ENCODE results near the gene NTRK2. TPM values are rescaled to one million over a fixed set of nuclear protein-coding genes. Genes with fewer than 3 reads are reported as not detected.

Gene NTRK2
- polyA plus RNA-seq, 3 donors: 7.0 to 11.7 (median 11.1) TPM

DNA sequence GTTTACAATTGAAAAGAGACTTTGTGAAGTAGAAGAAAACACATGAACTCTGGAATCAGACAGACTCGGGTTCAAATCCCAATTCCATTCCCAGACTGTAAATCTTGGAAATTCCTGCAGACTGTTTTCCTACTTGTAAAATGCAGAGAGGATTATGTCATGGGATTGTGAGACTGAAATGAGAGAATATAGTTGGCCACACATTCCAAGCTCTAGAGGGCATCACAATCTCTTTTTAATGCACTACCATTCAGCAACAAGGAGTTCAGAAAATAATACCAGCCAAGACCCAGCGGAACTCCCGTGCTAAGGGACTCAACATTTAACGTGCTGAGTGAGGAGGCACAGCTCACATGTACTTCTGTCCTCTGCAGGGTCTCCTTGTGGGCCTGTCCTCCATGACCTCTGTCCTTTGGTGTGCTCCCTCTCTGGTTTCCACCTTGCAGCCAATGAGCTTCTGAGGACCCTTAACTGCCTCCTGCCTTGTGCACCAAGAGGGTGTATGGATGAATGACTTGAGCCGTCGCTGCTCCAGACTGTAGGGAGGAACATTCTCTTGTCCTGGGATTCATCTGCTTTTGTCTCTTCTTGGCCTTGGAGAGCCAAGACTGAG lies 263.5 kb downstream of the NTRK2 start:
- H3K27ac ChIP-seq (ENCODE audit: low read depth, low read length): no peak overlapping the region
- WGBS, 3 donors: 81 to 86% (median 83%) methylated on average over 6 of the region's 6 CpGs

DNA sequence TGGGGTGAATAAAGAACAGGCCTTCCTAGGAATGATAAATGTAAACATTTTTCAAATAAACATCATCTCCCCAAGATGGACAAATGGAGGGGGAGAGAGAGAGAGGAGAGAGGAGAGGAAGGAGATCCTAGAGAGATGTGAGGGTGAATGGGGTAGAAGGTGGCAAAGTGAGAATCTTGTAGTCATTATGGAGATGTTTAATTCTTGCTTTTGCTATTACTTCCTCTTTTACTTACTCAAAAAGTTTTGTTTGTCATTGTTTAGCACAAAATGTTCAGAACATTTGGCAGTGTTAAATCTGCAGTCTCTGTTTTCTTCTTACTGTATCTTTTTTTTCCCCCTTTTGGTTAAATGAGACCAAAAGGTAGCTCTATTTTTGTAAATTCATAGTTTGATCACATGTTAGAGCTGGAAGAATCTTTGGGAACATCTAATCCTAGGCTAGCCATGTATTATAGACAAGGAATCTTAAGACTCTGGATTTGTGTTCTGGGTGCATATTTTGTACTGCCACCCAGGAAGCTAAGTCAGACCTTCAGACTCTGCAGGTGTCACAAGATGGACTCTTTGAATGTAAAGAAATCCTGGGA lies 266.1 kb downstream of the NTRK2 start:
- H3K27ac ChIP-seq (ENCODE audit: low read depth, low read length): no peak overlapping the region

DNA sequence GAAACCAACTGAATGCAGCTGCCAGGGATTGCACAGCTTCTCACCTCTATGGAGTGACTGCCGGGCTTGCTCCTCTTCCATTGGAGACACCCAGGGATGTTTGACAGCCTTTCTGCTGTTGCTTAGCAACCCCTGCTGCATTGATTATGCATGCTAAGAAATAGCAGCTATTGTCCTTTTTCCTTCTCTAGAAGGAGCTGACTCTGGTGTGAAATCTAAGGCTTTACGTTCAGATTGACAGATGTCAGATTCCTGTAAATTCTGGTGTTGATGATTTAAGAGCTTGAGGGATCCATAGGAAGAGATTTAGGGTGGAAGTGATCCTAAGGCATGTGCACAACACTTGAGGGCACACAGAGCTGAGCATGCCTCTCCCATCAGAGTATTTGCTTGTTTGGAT lies 267.7 kb downstream of the NTRK2 start:
- 82 to 93% (median 91%) methylated on average over 2 of the region's 2 CpGs for WGBS, 3 donors
- H3K27ac ChIP-seq (ENCODE audit: low read depth, low read length): no peak overlapping the region

DNA sequence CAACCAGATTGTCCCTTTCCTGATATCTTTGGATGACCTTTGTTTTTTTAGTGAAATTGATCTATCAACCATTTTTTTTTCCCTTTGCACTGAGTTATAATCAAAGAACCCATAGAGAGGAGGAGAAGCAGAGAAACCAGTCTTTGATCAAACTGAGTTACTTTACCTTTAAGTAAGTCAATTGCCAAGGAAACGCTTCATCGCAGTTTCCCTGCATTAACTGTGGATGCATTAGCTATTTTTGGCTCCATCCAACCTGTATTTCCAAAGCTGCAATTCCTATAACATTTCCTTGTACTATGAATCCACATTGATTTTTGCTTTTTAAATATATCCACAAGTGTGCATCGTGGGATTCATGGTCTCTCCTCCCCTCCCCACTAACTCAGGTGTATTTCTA lies 268.1 kb downstream of the NTRK2 start:
- WGBS, 3 donors: 39 to 77% (median 76%) methylated on average over 3 of the region's 3 CpGs
- no peak overlapping the region for H3K27ac ChIP-seq (ENCODE audit: low read depth, low read length)

DNA sequence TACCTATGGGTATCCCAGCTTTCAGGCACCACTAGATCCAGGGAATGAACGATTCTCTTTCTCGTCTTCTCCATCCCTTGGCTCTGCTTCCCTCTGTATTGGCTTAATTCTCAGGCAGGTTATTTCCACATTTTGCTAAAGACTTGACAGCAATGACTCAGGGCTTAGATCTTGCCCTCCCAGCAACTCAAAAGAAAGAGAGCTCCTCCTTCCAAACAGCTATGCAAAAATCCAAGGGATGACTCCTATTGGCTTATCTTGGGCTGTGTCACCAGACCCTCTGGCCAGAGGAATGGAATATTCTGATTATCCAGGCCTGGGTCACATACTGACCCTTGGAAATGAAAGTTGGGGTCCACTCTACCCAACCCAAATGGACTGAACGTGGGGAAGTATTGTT lies 270.2 kb downstream of the NTRK2 start:
- H3K27ac ChIP-seq (ENCODE audit: low read depth, low read length): no peak overlapping the region
- 83 to 86% (median 84%) methylated on average over 3 of the region's 3 CpGs for WGBS, 3 donors

DNA sequence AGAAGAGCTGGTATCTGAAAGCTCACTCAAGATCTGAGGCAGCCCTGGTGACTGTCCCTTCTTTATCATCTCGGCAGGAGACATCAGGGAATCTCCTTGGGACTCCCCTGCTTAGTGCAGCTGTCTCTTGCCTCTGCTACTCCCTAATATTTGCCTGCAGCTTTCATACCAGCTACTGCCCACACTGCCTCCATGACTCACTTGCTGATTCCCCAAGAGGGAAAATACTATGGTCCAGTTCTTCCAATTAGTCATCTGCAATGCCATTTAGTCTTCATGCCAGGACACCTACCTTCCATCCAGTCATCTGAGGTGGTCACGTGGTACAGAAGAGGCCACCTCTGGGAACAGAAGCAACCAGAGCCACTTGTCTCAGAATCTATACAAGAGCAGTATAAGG lies 270.8 kb downstream of the NTRK2 start:
- 63 to 86% (median 76%) methylated on average over 2 of the region's 2 CpGs for WGBS, 3 donors
- no peak overlapping the region for H3K27ac ChIP-seq (ENCODE audit: low read depth, low read length)

DNA sequence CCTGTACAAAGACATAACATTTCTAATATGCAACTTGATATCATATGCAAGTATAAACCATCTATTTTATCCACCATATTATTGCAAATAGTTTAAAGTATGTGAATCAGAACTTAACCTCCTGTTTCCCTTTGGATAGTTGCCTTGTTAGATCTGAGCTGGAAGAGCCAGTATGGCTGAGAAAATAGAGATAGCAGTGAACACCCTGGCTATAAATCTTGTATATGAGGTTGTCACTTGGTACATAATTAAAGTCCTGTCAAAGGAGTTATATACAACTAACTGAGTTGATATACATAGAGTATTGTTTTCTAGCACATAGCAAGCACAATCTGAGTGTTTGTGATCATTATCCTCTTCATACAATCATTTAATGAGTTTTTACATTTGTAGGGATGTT lies 272.3 kb downstream of the NTRK2 start:
- H3K27ac ChIP-seq (ENCODE audit: low read depth, low read length): no peak overlapping the region

DNA sequence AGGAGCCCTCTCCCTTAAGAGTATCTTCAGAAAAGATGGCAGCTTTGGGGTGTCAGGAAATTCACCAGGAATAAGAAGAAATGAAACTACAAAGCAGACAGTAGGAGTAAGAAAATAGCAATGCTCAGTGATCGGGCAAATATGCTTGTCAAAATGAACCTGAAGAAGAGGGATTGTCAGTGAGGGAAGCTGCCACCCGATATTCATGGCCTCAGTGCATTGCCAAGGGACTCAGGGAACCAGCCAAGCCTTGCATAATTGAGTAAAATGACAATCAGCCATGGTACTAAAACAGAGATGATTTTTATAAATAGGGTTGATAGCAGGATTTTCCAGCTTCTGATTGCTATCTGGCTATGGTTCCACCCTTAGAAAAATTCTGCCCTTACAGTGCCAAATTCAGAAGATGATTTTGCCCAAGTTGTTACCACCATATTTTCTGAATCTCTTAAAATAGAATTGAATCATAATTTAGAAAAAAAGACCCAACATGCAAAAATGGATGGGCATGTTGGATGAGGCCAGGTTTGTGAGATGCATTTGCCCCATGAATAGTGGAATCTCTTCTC lies 274.0 kb downstream of the NTRK2 start:
- WGBS, 3 donors: 71 to 79% (median 77%) methylated on average over 2 of the region's 2 CpGs
- no peak overlapping the region for H3K27ac ChIP-seq (ENCODE audit: low read depth, low read length)

DNA sequence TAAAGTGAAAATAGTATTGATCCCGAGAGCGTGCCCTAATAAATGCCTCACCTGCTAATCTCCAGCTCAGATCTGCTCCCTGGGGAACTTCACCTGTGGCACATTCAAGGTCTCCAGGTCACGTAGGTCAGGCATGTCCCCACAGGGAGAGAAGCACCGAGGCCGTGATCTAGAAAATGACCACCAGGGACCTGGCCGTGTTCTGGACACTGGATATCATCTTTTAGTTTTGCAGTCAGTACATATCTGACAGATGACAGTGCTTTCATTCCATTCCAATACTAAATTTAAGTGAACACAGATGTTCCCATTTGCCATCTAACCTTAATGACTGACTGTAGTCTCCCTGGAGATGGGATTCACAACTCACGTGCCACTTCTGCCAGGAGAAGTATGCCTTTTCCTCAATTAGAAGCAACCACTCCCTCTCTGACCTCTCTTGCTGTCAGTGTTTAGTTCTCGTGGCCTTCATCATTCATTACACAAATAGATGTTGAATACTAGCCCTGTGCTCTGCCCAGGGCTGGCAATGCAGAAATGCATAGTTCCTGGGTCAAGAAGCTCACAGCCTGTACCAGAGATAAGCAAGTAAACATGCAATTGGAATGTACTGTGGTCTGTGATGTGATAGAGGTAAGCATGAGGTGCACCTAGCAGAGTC lies 276.5 kb downstream of the NTRK2 start:
- no peak overlapping the region for H3K27ac ChIP-seq (ENCODE audit: low read depth, low read length)
- WGBS, 3 donors: 53 to 84% (median 75%) methylated on average over 8 of the region's 8 CpGs

DNA sequence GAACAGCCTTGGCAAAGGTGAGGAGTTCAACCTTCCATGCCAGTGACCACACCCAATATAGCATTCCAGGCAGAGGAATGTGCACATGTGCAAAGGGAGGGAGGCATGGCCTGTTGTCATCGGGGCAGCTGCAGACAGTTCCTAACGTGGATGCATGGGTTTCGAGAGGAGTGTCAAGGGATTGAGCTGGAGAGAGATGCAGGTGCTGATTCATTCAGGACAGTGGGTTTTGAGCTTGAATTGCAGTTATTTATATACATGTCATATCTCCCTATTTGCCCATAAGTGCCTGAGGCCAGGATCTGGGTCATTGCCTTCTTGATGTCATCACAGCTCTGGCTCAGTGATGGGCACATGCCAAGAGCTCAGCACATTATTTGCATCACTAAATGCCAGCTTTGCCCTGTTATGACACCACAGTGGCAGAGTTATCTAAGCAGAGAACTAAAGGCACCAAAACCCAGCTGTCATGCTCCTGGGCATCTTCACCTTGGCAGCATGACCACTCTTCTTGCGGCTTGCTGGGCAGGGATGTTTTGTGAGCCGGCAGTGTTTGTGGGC lies 278.0 kb downstream of the NTRK2 start:
- no peak overlapping the region for H3K27ac ChIP-seq (ENCODE audit: low read depth, low read length)
- WGBS, 3 donors: 82 to 84% (median 82%) methylated on average over 5 of the region's 5 CpGs

DNA sequence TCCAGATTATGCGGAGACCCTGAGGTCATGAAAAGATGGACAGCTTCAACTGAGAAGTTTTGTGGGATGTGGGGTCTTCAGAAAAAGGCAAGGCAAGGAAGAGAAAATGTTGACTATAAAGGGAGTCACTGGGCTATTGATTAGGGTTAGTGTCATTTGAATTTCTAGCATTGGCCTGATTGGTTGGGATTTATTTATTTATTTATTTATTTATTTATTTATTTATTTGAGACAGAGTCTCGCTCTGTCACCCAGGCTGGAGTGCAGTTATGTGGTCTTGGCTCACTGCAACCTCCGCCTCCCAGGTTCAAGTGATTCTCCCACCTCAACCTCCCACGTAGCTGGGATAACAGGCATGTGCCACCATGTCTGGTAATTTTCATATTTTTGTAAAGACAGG lies 279.7 kb downstream of the NTRK2 start:
- no peak overlapping the region for H3K27ac ChIP-seq (ENCODE audit: low read depth, low read length)
- 95 to 100% (median 96%) methylated on average over 4 of the region's 4 CpGs for WGBS, 3 donors

DNA sequence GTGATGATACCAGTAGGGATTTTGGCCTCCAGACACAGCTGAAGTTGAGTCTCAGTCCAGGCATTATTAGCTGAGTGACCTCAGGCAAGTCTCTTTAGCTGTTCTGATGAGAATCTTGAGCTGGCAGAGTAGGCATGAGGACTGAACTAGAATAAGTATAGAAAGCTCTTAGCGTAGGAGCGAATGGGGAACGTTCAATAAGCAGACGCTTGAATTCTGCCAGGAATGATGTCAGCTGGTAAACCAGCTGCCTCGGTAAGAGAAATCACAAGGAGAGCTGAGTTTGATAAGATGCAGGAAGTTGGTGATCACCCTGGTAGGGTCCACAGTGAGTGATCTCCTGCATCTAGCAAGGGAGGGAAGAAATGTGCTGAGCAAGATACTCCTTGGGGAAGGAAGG lies 280.4 kb downstream of the NTRK2 start:
- H3K27ac ChIP-seq (ENCODE audit: low read depth, low read length): no peak overlapping the region
- WGBS, 3 donors: 64 to 87% (median 82%) methylated on average over 5 of the region's 5 CpGs

DNA sequence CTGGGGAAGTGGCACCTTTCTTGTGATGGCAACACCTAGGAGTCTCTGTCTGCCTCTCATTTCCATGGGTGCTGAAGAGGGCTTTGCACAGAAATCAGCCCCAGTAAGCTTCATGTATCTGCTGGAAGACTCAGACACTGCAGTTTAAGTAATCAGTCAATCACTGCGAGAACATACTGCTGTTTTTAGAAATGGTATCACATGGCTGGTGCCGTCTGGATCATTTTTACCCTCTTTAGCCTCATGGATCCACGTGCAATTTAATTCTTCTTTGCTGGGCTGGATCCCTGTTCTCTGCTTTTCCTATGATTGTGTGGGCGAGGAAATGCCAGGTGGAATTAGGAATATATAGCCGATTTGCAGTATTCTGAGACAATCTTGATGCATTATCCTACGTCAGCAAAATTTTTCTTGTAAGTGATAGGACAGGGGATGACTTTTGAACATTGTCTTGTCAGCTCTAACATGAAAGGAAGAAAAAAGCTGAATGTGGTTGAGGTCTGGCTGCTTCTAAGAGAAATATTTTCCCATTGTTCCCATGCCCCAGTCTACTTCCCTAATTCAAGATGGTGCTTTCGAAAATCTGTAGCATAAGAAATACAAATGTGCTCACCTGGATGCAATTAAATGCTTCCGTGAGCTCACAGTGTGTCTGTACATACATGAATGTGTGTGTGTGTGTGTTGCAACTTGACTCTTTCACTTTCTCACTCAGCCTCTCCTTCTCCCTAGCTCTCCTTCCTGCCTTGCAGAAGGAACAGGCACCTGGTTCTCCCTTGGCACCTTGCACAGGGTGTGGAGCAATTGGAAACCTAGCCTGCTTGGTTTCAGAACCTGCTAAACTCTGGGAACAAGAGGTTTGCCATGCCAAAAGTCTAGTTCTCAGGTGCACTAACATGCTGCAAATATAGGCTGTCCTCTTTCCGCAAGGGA lies 281.6 kb downstream of the NTRK2 start:
- no peak overlapping the region for H3K27ac ChIP-seq (ENCODE audit: low read depth, low read length)
- 84 to 91% (median 89%) methylated on average over 9 of the region's 9 CpGs for whole genome bisulfite sequencing, 3 donors

DNA sequence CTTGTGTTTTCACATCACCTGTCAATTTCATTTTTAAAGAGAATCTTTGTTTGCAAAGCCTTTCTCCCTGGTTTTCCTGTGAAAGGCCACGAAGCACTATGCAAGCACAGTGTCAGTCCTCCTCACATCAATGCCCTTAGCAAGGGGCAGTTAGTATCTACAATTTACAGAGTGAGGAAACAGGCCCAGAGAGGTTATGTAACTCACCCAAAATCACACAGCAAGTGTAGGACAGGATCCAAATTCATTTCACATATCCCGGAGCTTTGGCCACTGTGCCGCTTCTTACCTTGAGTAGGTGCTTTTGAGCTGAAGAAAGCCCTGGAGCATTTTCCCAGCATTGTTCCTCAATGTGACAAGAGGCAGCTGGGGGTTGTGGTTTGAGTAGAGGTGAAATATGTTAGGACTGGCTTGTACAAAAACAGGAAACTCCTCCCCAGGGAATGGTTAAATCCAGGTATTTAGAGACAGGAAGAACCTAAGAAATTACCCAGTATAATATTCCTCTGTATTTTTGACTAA lies 283.8 kb downstream of the NTRK2 start:
- WGBS, 3 donors: 96 to 99% (median 98%) methylated on average over 3 of the region's 3 CpGs

DNA sequence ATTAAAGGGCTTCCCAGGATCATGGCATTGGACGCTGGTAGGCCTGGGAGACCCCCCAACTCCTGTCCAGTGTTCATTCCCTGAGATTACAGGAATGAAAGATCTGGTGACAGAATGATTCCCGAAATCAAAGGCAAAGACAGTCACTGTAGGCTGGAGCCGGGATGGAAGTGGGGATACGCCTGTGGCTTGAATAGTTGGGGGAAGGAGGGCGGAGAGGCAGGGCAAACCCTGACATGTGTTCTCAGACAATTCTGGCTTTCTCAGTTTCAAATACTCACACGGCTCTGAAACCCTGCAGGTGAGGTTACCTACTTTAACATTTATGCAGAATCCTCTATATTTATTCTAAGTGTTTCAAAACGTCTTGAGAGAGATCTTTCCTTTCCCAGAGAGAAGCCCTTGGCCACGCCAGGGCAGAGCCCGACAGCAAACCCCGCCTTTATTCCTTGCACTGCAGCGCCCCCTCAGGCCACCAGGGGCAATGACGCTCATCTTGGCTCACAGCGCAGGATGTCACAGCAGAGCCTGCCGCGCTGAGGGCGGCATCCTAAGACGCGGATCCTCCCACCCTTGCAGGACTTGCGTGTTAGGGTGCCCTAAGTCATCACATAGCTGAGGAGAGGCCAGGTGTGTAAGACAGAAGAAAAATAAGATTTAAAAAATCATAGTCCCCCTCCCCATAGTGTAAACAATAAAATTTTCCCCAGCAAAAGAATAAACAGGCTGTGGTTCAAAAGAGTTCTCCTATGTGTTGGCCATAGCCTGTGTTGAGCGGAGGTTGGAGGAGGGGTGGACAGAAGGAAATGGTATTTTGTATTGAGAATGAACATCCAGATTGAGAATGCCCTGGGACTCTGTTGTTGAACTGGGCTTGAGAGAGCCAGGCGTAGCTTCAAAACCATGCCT lies 284.5 kb downstream of the NTRK2 start:
- H3K27ac ChIP-seq (ENCODE audit: low read depth, low read length): no peak overlapping the region
- 22 to 29% (median 28%) methylated on average over 21 of the region's 21 CpGs for WGBS, 3 donors

More for the DNA sequence above, 283.8 kb downstream of the NTRK2 start:
- H3K27ac ChIP-seq (ENCODE audit: low read depth, low read length): no peak overlapping the region

DNA sequence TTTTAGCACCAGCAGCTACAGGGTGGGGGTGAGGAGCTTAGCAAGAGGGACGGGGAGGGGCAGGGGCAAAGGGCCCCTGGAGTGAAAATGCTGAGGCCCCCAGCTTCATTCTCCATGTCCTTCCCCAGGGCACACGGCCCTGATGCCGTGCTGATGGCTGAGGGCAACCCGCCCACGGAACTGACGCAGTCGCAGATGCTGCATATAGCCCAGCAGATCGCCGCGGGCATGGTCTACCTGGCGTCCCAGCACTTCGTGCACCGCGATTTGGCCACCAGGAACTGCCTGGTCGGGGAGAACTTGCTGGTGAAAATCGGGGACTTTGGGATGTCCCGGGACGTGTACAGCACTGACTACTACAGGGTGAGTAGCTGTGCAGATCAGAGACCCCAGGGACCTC lies 285.6 kb downstream of the NTRK2 start:
- 94 to 96% (median 94%) methylated on average over 18 of the region's 18 CpGs for WGBS, 3 donors

DNA sequence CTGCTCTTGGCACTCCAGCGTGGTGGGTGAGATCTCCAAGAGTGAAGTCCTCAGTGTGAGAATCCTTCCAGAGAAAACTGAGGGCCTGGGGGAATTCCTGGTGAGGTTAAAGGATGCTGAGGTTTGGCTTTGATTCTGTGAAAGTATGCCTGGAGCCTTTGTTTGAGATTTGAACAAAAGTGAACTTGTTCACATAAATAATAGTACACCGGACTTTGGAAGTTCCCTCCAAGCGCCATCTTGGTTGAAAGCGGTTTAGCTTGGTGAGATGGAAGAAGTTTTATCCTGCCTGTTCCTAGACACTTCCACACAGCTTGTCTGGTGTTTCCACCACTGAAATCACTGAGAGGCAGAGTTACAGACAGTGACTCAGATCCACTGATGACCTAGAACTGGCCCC lies 286.4 kb downstream of the NTRK2 start:
- 91 to 97% (median 91%) methylated on average over 4 of the region's 4 CpGs for WGBS, 3 donors
- H3K27ac ChIP-seq (ENCODE audit: low read depth, low read length): no peak overlapping the region

More for the DNA sequence above, 285.6 kb downstream of the NTRK2 start:
- H3K27ac ChIP-seq (ENCODE audit: low read depth, low read length): no peak overlapping the region

Data from adipose tissue (tissue), 3 donors.